Karpas-422 (cell line): ENCODE data around the gene GON4L. TPM values are rescaled to one million over a fixed set of nuclear protein-coding genes. Genes with fewer than 3 reads are reported as not detected.
"Not testable (repeated sequence)": the region's sequence is repeated elsewhere in the genome, so short reads cannot be mapped to it uniquely, and the experiment has no call there.

ENCODE experiments used
- DNase-seq: peaks from one replicate; pipeline ENCODE4 v3.0.0-alpha.2; 2015
- H2AFZ ChIP-seq: fragments of 200-600 bp; sonication (generic); 2 replicates; pipeline ENCODE4 v1.6.1; 2014; ENCODE audit warnings: antibody characterized with exemption, low read length, mixed read lengths
- H3K27ac ChIP-seq: fragments of 200-600 bp; sonication (generic); 2 replicates; pipeline ENCODE4 v1.5.1; 2014; ENCODE audit warnings: mild to moderate bottlenecking, low read length, moderate library complexity
- H3K27me3 ChIP-seq: fragments of 200-600 bp; sonication (generic); 2 replicates; pipeline ENCODE4 v1.6.1; 2014; ENCODE audit warnings: low read length, mixed read lengths
- H3K36me3 ChIP-seq: fragments of 200-600 bp; sonication (generic); 2 replicates; pipeline ENCODE4 v1.6.1; 2014; ENCODE audit warnings: low read length, mixed read lengths; ENCODE audit not compliant: insufficient read depth
- H3K4me1 ChIP-seq: fragments of 200-600 bp; sonication (generic); 2 replicates; pipeline ENCODE4 v1.6.1; 2014; ENCODE audit warnings: mild to moderate bottlenecking, low read length, mixed read lengths
- H3K4me2 ChIP-seq: fragments of 200-600 bp; sonication (generic); 2 replicates; pipeline ENCODE4 v1.6.1; 2014; ENCODE audit warnings: low read length, low read depth, mild to moderate bottlenecking; ENCODE audit not compliant: poor library complexity, severe bottlenecking
- H3K4me3 ChIP-seq: fragments of 200-600 bp; sonication (generic); 2 replicates; pipeline ENCODE4 v1.5.1; 2014; ENCODE audit warnings: mild to moderate bottlenecking, antibody characterized with exemption, low read length, mixed read lengths
- H3K79me2 ChIP-seq: fragments of 200-600 bp; sonication (generic); 2 replicates; pipeline ENCODE4 v1.6.1; 2014; ENCODE audit warnings: mild to moderate bottlenecking, low read length, mixed read lengths
- H3K9ac ChIP-seq: fragments of 200-600 bp; sonication (generic); 2 replicates; pipeline ENCODE4 v1.6.0; 2014; ENCODE audit warnings: low read length
- H3K9me2 ChIP-seq: fragments of 200-600 bp; sonication (generic), shearing (Covaris generic); replicated peaks from 2 replicates; pipeline ENCODE4 v1.6.0; 2014; ENCODE audit warnings: mild to moderate bottlenecking, low read length, moderate library complexity; ENCODE audit not compliant: insufficient read depth
- H3K9me3 ChIP-seq: fragments of 300-700, 200-600 bp; sonication (generic); 2 replicates; pipeline ENCODE4 v1.6.1; 2014; ENCODE audit warnings: low read length, mixed read lengths
- H4K20me1 ChIP-seq: fragments of 200-600 bp; sonication (generic); 2 replicates; pipeline ENCODE4 v1.6.1; 2014; ENCODE audit warnings: mild to moderate bottlenecking, antibody characterized with exemption, low read length, low read depth; ENCODE audit not compliant: insufficient read depth
- total RNA-seq: library from RNA; depleted of rRNA; stranded (reverse); fragments of >200 nt; shearing (Covaris generic); gene quantifications from 2 replicates; pipeline ENCODE4 v1.2.3, GENCODE V29; 2014; ENCODE audit warnings: low replicate concordance; rRNA removed

The GON4L gene, protein sequence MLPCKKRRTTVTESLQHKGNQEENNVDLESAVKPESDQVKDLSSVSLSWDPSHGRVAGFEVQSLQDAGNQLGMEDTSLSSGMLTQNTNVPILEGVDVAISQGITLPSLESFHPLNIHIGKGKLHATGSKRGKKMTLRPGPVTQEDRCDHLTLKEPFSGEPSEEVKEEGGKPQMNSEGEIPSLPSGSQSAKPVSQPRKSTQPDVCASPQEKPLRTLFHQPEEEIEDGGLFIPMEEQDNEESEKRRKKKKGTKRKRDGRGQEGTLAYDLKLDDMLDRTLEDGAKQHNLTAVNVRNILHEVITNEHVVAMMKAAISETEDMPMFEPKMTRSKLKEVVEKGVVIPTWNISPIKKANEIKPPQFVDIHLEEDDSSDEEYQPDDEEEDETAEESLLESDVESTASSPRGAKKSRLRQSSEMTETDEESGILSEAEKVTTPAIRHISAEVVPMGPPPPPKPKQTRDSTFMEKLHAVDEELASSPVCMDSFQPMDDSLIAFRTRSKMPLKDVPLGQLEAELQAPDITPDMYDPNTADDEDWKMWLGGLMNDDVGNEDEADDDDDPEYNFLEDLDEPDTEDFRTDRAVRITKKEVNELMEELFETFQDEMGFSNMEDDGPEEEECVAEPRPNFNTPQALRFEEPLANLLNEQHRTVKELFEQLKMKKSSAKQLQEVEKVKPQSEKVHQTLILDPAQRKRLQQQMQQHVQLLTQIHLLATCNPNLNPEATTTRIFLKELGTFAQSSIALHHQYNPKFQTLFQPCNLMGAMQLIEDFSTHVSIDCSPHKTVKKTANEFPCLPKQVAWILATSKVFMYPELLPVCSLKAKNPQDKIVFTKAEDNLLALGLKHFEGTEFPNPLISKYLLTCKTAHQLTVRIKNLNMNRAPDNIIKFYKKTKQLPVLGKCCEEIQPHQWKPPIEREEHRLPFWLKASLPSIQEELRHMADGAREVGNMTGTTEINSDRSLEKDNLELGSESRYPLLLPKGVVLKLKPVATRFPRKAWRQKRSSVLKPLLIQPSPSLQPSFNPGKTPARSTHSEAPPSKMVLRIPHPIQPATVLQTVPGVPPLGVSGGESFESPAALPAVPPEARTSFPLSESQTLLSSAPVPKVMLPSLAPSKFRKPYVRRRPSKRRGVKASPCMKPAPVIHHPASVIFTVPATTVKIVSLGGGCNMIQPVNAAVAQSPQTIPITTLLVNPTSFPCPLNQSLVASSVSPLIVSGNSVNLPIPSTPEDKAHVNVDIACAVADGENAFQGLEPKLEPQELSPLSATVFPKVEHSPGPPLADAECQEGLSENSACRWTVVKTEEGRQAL (N-terminal part only)
- 32.9 and 40.3 TPM in 2 replicates for total RNA-seq

DNA sequence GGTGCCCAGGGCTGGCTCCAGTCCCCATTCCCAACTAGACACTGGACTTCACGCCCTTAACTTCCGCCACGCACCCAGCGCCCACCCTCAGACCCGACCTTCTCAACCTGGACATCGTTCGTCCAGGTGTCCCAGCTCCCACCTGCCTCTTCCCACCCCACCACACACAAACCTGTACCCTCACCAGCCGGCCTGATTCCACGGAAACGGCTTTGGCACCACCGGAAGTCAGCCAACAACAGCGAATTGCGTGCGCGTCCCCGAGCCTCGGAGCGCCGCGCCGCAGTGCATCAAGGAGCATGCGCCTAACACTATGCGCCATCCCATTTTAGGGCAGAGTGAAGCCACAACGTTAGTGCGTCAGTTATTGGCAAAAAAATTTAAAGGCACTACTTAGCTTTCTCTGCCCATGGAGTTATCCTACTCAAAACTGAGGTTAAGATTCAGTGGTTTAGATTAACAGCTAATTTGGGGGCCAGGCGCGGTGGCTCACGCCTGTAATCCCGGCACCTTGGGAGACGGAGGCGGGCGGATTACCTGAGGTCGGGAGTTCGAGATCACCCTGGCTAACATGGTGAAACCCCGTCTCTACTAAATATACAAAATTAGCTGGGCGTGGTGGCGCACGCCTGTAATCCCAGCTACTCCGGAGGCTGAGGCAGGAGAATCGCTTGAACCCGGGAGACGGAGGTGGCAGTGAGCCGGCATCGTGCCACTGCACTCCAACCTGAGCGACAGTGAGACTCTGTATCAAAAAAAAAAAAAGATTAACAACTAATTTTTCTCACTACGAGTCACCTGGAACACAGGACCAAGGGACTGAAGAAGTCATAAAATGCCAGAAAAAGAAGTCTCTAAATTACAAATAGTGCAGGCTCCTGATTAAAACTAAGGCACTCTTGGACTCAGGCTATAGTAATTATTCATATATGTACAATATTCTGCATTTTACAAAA, at the start of gene GON4L:
Gene GON4L, minus strand, starts transcription at position 240 of the 956 bp plus-strand sequence. CDS start 3,434 bp downstream, outside the sequence.
- Histone ChIP-seq H3K4me2 (peak within 1 kb of the TSS; percentile 92), H3K27ac (peak within 1 kb of the TSS; percentile 82), H3K79me2 (peaks cover 71% of the 10 kb centered on the region), H3K27me3 (no peaks in the 10 kb centered on the region), H3K9me2 (no peaks in the 10 kb centered on the region), H3K4me1 (peaks cover 37% of the 10 kb centered on the region), H3K36me3 (peaks cover 16% of the 10 kb centered on the region; the same call in 1 of the 2 replicates), H3K9me3 (no peaks in the 10 kb centered on the region), H3K9ac (peak within 1 kb of the TSS; percentile 88), H3K4me3 (peak within 1 kb of the TSS; percentile 77), H2AFZ (no peak within 1 kb of the TSS; the same call in 1 of the 2 replicates), H4K20me1 (no peaks in the 10 kb centered on the region)
- DNase-seq = peak; percentile 97

DNA sequence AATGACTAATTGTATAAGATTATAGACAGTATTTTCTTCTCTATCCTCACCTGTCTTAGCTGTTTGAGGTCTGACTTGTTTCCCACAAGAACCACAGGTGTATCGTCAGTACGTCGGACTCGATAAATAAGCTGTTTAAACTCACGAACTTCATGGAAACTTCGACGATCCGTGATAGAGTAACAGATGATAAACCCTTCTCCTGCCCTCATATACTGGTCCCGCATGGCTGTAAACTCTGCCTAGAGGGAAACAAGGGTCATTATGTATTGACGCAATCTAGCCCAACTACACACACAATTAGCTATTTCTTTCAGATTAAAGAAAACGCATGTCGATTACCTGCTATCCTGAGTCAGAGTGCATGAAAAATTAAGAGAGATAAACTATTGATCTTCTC, 47.2 kb upstream of the GON4L start:
- Histone ChIP-seq H3K9ac (no peak overlapping the region), H3K79me2 (0 out of 2 replicates have a peak, but pooled peaks cover 3% of the 10 kb centered on the region), H3K4me2 (no peak overlapping the region), H3K4me3 (no peak overlapping the region), H4K20me1 (no peaks in the 10 kb centered on the region), H3K27ac (no peak overlapping the region), H3K27me3 (no peaks in the 10 kb centered on the region), H2AFZ (no peak overlapping the region), H3K9me3 (no peaks in the 10 kb centered on the region), H3K9me2 (no peaks in the 10 kb centered on the region), H3K36me3 (peaks cover 48% of the 10 kb centered on the region), H3K4me1 (no peaks in the 10 kb centered on the region)
- DNase-seq = no peak

GRCh38 chr1:155900161-155900560, 43.1 kb upstream of the GON4L start:
- Histone ChIP-seq H3K36me3 (peaks cover 51% of the 10 kb centered on the region), H3K4me3 (no peak overlapping the region), H3K27me3 (no peaks in the 10 kb centered on the region), H3K27ac (no peak overlapping the region), H2AFZ (no peak overlapping the region), H3K4me1 (no peaks in the 10 kb centered on the region), H3K4me2 (no peak overlapping the region), H3K9ac (no peak overlapping the region), H3K9me2 (no peaks in the 10 kb centered on the region), H3K9me3 (no peaks in the 10 kb centered on the region), H4K20me1 (no peaks in the 10 kb centered on the region), H3K79me2 (no peaks in the 10 kb centered on the region)
- no peak for DNase-seq

DNA sequence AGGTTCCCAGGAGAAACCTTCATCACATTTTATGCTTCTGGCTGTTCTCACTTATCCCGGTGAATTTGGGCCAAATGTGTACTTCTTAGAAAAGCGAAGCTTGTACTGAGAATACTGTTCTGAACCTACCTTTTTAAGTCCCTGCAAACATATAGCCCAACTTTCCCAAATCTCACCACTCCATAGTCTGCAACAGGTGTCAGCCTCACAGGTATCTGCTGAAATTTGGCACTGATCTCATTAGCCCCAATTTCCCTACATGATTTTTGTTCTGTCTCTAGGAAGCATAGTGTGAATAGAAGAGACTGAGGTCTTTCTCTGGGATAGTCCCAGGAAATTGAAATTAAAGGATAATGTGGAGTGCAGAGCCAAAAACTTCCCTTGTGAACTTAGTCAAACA, 42.7 kb upstream of the GON4L start:
- H3K27me3 ChIP-seq = no peaks in the 10 kb centered on the region
- no peaks in the 10 kb centered on the region for H3K4me1 ChIP-seq
- no peaks in the 10 kb centered on the region for H3K9me2 ChIP-seq
- DNase-seq = no peak
- H2AFZ ChIP-seq = no peak overlapping the region
- no peaks in the 10 kb centered on the region for H3K79me2 ChIP-seq
- no peak overlapping the region for H3K27ac ChIP-seq
- H3K4me3 ChIP-seq = no peak overlapping the region
- peaks cover 46% of the 10 kb centered on the region for H3K36me3 ChIP-seq
- no peaks in the 10 kb centered on the region for H4K20me1 ChIP-seq
- no peak overlapping the region for H3K9ac ChIP-seq
- H3K9me3 ChIP-seq = no peaks in the 10 kb centered on the region
- H3K4me2 ChIP-seq = no peak overlapping the region

- H3K36me3 ChIP-seq = peaks cover 39% of the 10 kb centered on the region
- H3K4me2 ChIP-seq = no peak overlapping the region
- H2AFZ ChIP-seq = no peak overlapping the region
Measured at GRCh38 chr1:155898888-155899287, 41.9 kb upstream of the GON4L start.

GRCh38 chr1:155897746-155898145, 40.7 kb upstream of the GON4L start:
- Histone ChIP-seq H3K4me3 (no peak overlapping the region), H3K4me1 (no peaks in the 10 kb centered on the region), H4K20me1 (no peaks in the 10 kb centered on the region), H3K9ac (no peak overlapping the region), H3K9me2 (no peaks in the 10 kb centered on the region), H3K27ac (no peak overlapping the region), H3K4me2 (no peak overlapping the region), H3K27me3 (no peaks in the 10 kb centered on the region), H3K79me2 (no peaks in the 10 kb centered on the region), H2AFZ (no peak overlapping the region), H3K36me3 (peaks cover 35% of the 10 kb centered on the region), H3K9me3 (no peaks in the 10 kb centered on the region)
- no peak for DNase-seq

More at GRCh38 chr1:155898888-155899287, 41.9 kb upstream of the GON4L start:
- no peaks in the 10 kb centered on the region for H3K79me2 ChIP-seq
- no peak overlapping the region for H3K9ac ChIP-seq
- no peak overlapping the region for H3K4me3 ChIP-seq
- no peaks in the 10 kb centered on the region for H3K9me3 ChIP-seq
- no peaks in the 10 kb centered on the region for H3K27me3 ChIP-seq
- H3K9me2 ChIP-seq = no peaks in the 10 kb centered on the region
- DNase-seq = no peak
- H4K20me1 ChIP-seq = no peaks in the 10 kb centered on the region
- H3K4me1 ChIP-seq = no peaks in the 10 kb centered on the region
- no peak overlapping the region for H3K27ac ChIP-seq

DNA sequence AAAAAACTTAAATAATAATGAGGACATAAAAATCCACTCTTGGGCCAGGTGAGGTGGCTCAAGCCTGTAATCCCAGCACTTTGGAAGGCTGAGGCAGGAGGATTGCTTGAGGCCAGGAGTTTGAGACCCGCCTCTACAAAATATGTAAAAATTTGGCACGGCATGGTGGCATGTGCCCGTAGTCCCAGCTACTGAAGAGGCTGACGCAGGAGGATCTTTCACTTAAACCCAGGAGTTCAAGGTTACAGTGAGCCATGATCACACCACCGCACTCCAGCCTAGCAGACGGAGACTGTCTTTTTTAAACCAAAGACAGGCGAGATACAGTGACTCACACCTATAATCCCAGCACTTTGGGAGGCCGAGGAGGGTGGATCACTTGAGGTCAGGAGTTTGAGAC, 39.5 kb upstream of the GON4L start:
- H4K20me1 ChIP-seq, H3K4me2 ChIP-seq, H3K27ac ChIP-seq, H3K9me2 ChIP-seq, H3K9me3 ChIP-seq, H2AFZ ChIP-seq, H3K79me2 ChIP-seq, H3K4me1 ChIP-seq, H3K9ac ChIP-seq, H3K4me3 ChIP-seq, H3K27me3 ChIP-seq, DNase-seq: not testable (repeated sequence)
- peaks cover 35% of the 10 kb centered on the region for H3K36me3 ChIP-seq
